K562 (cell line): ENCODE measurements around the gene LHX3. TPM values are rescaled to one million over a fixed set of nuclear protein-coding genes. Genes with fewer than 3 reads are reported as not detected.

ENCODE experiments used
- ATAC-seq: fragments of 200-7000 bp; cut with Tn5 transposase; 3 replicates; pipeline ENCODE4 v1.9.1; 2020; ENCODE audit warnings: moderate library complexity
- BruUV-seq: library from RNA; stranded (reverse); fragments of 400-500 nt; replicated peaks from 2 replicates; lab custom pipeline; 2021; lab: Mats Ljungman, UMichigan
- CTCF ChIA-PET: fragments of 300-600 bp; formaldehyde crosslinking; extraction: SDS; loops from one replicate; lab custom pipeline; 2021; ENCODE audit warnings: low intra/inter-chr PET ratio; lab: Yijun Ruan, JAX
- POLR2A ChIA-PET: fragments of 300-600, 350-650 bp; sonication (Branson Sonifier 250); formaldehyde crosslinking; extraction: SDS; loops from one replicate; lab custom pipeline; 2021; ENCODE audit warnings: antibody characterized with exemption, inconsistent platforms; lab: Yijun Ruan, JAX
- DNase-seq, 4 experiments: peaks; one replicate each; pipeline versions ENCODE4 v3.0.0 to v3.0.0-alpha.2; 2011 to 2018; ENCODE audit warnings: low spot score in 3 of 4, mixed read lengths in 3 of 4; ENCODE audit errors: extremely low read depth in 1 of 4
- FAIRE-seq: peaks from 2 replicates; lab custom pipeline; 2011; peaks lifted over from hg19 to GRCh38; lab: Jason Lieb, UNC
- H2AFZ ChIP-seq: 2 replicates; pipeline ENCODE4 v1.6.0; 2011; ENCODE audit warnings: low read depth, low read length, control low read depth, inconsistent platforms
- H3K27ac ChIP-seq: fragments of 200-600 bp; 3 replicates; pipeline ENCODE4 v1.8.0; 2011; ENCODE audit warnings: low read depth, mild to moderate bottlenecking, control low read depth, inconsistent platforms, low read length, moderate library complexity, mixed read lengths; ENCODE audit errors: extremely low read depth
- H3K27me3 ChIP-seq, 2 experiments: fragments of 300-600 bp in 1 of 2; 2 replicates in 1 of 2; 3 replicates in 1 of 2; pipeline versions ENCODE4 v1.6.0 to v1.8.0; 2011; ENCODE audit warnings: inconsistent platforms in 2 of 2, low read length in 2 of 2, mild to moderate bottlenecking in 1 of 2, mixed read lengths in 1 of 2, moderate library complexity in 1 of 2; ENCODE audit not compliant: control insufficient read depth in 2 of 2, insufficient read depth in 2 of 2
- H3K36me3 ChIP-seq: fragments of 300-600 bp; 3 replicates; pipeline ENCODE4 v1.8.0; 2011; ENCODE audit warnings: mild to moderate bottlenecking, low read length, inconsistent platforms; ENCODE audit not compliant: control insufficient read depth, insufficient read depth
- H3K4me1 ChIP-seq, 2 experiments: fragments of 200-600 bp in 1 of 2; replicated peaks in 1 of 2; 2 replicates in 1 of 2; 3 replicates in 1 of 2; pipeline versions ENCODE4 v1.5.1 to v1.8.0; 2011; ENCODE audit warnings: inconsistent platforms in 2 of 2, low read length in 2 of 2, mild to moderate bottlenecking in 1 of 2, mixed read lengths in 1 of 2, moderate library complexity in 1 of 2; ENCODE audit not compliant: control insufficient read depth in 2 of 2, insufficient read depth in 2 of 2
- H3K4me2 ChIP-seq: 2 replicates; pipeline ENCODE4 v1.6.1; 2011; ENCODE audit warnings: low read length, control low read depth, inconsistent platforms, mixed read lengths; ENCODE audit not compliant: insufficient read depth
- H3K4me3 ChIP-seq: fragments of 200-600 bp; sonication (generic), shearing (Covaris generic); 2 replicates; pipeline ENCODE4 v1.5.1; 2016; ENCODE audit warnings: control low read depth, inconsistent platforms
- H3K79me2 ChIP-seq: fragments of 200-600 bp; 3 replicates; pipeline ENCODE4 v1.8.0; 2011; ENCODE audit warnings: low read length, inconsistent platforms; ENCODE audit not compliant: control insufficient read depth, insufficient read depth
- H3K9ac ChIP-seq, 2 experiments: 2 replicates each; pipeline versions ENCODE4 v1.6.0 to v1.6.1; 2011; ENCODE audit warnings: low read depth in 2 of 2, low read length in 2 of 2, control low read depth in 1 of 2, inconsistent platforms in 1 of 2, mild to moderate bottlenecking in 1 of 2, mixed read lengths in 1 of 2; ENCODE audit not compliant: insufficient read depth in 1 of 2
- H3K9me1 ChIP-seq: one replicate; pipeline ENCODE4 v1.6.0; 2011; ENCODE audit warnings: inconsistent platforms, mild to moderate bottlenecking, low read length, moderate library complexity; ENCODE audit not compliant: control insufficient read depth, insufficient read depth
- H3K9me3 ChIP-seq: replicated peaks from 2 replicates; pipeline ENCODE4 v1.5.1; 2011; ENCODE audit warnings: low read depth, low read length, inconsistent platforms; ENCODE audit not compliant: control insufficient read depth, insufficient read depth
- H4K20me1 ChIP-seq: replicated peaks from 2 replicates; pipeline ENCODE4 v1.6.1; 2011; ENCODE audit warnings: low read length, inconsistent platforms, mixed read lengths; ENCODE audit not compliant: control insufficient read depth, insufficient read depth
- ETS2 ChIP-seq: IDR thresholded peaks from 2 replicates; pipeline ENCODE4 v1.6.1; 2016; ENCODE audit warnings: borderline replicate concordance, missing genetic modification characterization, mild to moderate bottlenecking, moderate library complexity, missing compliant biosample characterization; ENCODE audit not compliant: poor library complexity, severe bottlenecking
- FOXP1 ChIP-seq: sonication (generic); formaldehyde crosslinking; IDR thresholded peaks from 2 replicates; pipeline ENCODE4 v1.8.0; 2022; ENCODE audit warnings: mild to moderate bottlenecking, missing genetic modification reagents
- HINFP ChIP-seq: fragments of 450-650 bp; conservative IDR thresholded peaks from 2 replicates; pipeline ENCODE4 v1.6.1; 2016; ENCODE audit warnings: missing genetic modification characterization, low read depth, mild to moderate bottlenecking, control low read depth, missing compliant biosample characterization
- HNRNPL ChIP-seq: fragments of 200-400 bp; formaldehyde crosslinking; IDR thresholded peaks from 2 replicates; pipeline ENCODE4 v1.6.1; 2017; ENCODE audit warnings: low read depth, mild to moderate bottlenecking, low read length
- NRF1 ChIP-seq, 2 experiments: fragments of 450-650 bp; IDR thresholded peaks in 1 of 2; conservative IDR thresholded peaks in 1 of 2; 2 replicates each; pipeline ENCODE4 v1.6.1; 2014; ENCODE audit warnings: mild to moderate bottlenecking in 2 of 2
- PTRF ChIP-seq: fragments of 450-650 bp; IDR thresholded peaks from 2 replicates; pipeline ENCODE4 v1.6.1; 2016; ENCODE audit warnings: mild to moderate bottlenecking, missing genetic modification characterization, missing compliant biosample characterization
- ZNF282 ChIP-seq: sonication (generic); formaldehyde crosslinking; IDR thresholded peaks from 2 replicates; pipeline ENCODE4 v1.8.1; 2023; ENCODE audit warnings: missing genetic modification reagents
- WGBS: fragments of 100-300 bp; shearing (Covaris generic); methylation state at CpG from one replicate; pipeline ENCODE4 v1.1.6; 2016; ENCODE audit warnings: low coverage, mixed read lengths; ENCODE audit not compliant: insufficient coverage; ENCODE audit errors: missing lambda C conversion rate; 5-methylcytosine and 5-hydroxymethylcytosine counted together
- in situ Hi-C: fragments of 300-500 bp; cut with MboI; formaldehyde crosslinking; loops from 4 replicates; pipeline ENCODE4 v1.15.0; 2018; ENCODE audit warnings: inconsistent platforms, mixed read lengths
- intact Hi-C: fragments of 100-400 bp; cut with micrococcal nuclease; formaldehyde crosslinking; loops from 2 replicates; pipeline ENCODE4 v1.14.2; 2022
- polyA plus RNA-seq, 8 experiments: library from polyadenylated mRNA; depleted of rRNA in 4 of 8; stranded (reverse) in 5 of 8; unstranded in 3 of 8; fragments of >200 nt; fragmentation: Nextera tagmentation in 2 of 8; fragmentation: Illumina TruSeq in 1 of 8; extraction: Ambion mirVana in 2 of 8; extraction: Trizol in 1 of 8; gene quantifications; 2 replicates each; pipeline versions ENCODE4 v1.2.1 to v1.2.3, GENCODE V29; 2011 to 2014; ENCODE audit warnings: inconsistent platforms in 1 of 8, missing spikeins in 1 of 8
- total RNA-seq, 7 experiments: library from RNA; depleted of rRNA in 6 of 7; stranded (reverse); fragments of >200 nt in 6 of 7; fragmentation: Illumina TruSeq in 2 of 7; extraction: Trizol in 2 of 7; gene quantifications; 2 replicates each; pipeline versions ENCODE4 v1.2.1 to v1.2.3, GENCODE V29; 2011 to 2021; ENCODE audit warnings: low replicate concordance in 1 of 7

Gene LHX3
- total and polyA plus RNA-seq, 9 of the 15 experiments (the other 6 are each of a cell fraction or from before 2014, with no cell fraction given), result 0.09 TPM; not detected in 8

- ChIA-PET POLR2A (interaction anchor here (0.6 to 1.1 kb wide), 3 partner anchors 11 to 23 kb away, joined by 3 to 4 read pairs (median 4); no protein-coding TSS in a partner anchor), CTCF (no interaction called here)
- peaks cover 17 to 68% of the 10 kb centered on the region in 2 experiments; a peak in 4 of 5 replicates for H3K27me3 ChIP-seq
- WGBS, result 47% methylated on average over 23 of the region's 50 CpGs
- DNase-seq, result no peak
- no peaks in the 10 kb centered on the region for H3K79me2 ChIP-seq
- H3K4me3 ChIP-seq, result no peak overlapping the region
- no peak overlapping the region for H3K4me2 ChIP-seq
- no peak overlapping the region for H2AFZ ChIP-seq
- H3K9me3 ChIP-seq, result no peaks in the 10 kb centered on the region
- no peak overlapping the region for H3K27ac ChIP-seq
- no peak for ATAC-seq
- no TSS peak for BruUV-seq
- no peak for TF ChIP-seq ZNF282 (CRISPR knock-in tag)
- TF ChIP-seq NRF1 (conservative IDR thresholded peaks at IDR 0.05 in 1 of 2, IDR thresholded peaks at IDR 0.05 in 1 of 2), result peak; percentile 59 to 61
- peaks cover 0 to 83% of the 10 kb centered on the region in 2 experiments; a peak in 3 of 5 replicates for H3K4me1 ChIP-seq
- no peak overlapping the region for H3K9ac ChIP-seq
- intact Hi-C loops (no loop called here), in situ Hi-C loops (no loop called here)
- no peaks in the 10 kb centered on the region for H3K9me1 ChIP-seq
- no peaks in the 10 kb centered on the region for H3K36me3 ChIP-seq
- FAIRE-seq, result no peak
- 0 out of 2 replicates have a peak, but pooled peaks cover 6% of the 10 kb centered on the region for H4K20me1 ChIP-seq
These were observed 46.6 kb upstream of the LHX3 start for GRCh38 chr9:136251264-136252115.

- Histone ChIP-seq H3K27ac (no peak overlapping the region), H3K27me3 (peaks cover 17 to 65% of the 10 kb centered on the region in 2 experiments; a peak in 4 of 5 replicates), H4K20me1 (0 out of 2 replicates have a peak, but pooled peaks cover 6% of the 10 kb centered on the region), H3K9ac (no peak overlapping the region), H3K9me3 (no peaks in the 10 kb centered on the region), H3K4me2 (no peak overlapping the region), H2AFZ (no peak overlapping the region), H3K4me1 (peaks cover 4 to 75% of the 10 kb centered on the region in 2 experiments; a peak in 4 of 5 replicates), H3K36me3 (no peaks in the 10 kb centered on the region), H3K4me3 (no peak overlapping the region), H3K9me1 (no peaks in the 10 kb centered on the region), H3K79me2 (no peaks in the 10 kb centered on the region)
- 23% methylated on average over 10 of the region's 10 CpGs for WGBS
- ChIA-PET POLR2A (interaction anchor here (1.0 to 1.1 kb wide), 2 partner anchors 12 to 15 kb away, joined by 4 read pairs; no protein-coding TSS in a partner anchor), CTCF (interaction anchor here (0.7 kb wide), 1 partner anchor 476 kb away, joined by 3 read pairs; no protein-coding TSS in a partner anchor)
- intact Hi-C loops, result no loop called here
- no peak for DNase-seq
- no peak for ATAC-seq
- TF ChIP-seq FOXP1 (CRISPR knock-in tag) (no peak), HNRNPL (no peak), ETS2 (tag) (no peak), PTRF (no peak), HINFP (tag) (no peak)
- BruUV-seq, result no TSS peak
- in situ Hi-C loops, result no loop called here
- FAIRE-seq, result no peak
These were observed 45.7 kb upstream of the LHX3 start for GRCh38 chr9:136250676-136251075.
